ENCODE results near the gene TPRG1L.

GRCh38 chr1:3578906-3579305 lies 45.9 kb upstream of the TPRG1L start:
- TF ChIP-seq CTCF (IDR thresholded peaks at IDR 0.05; ENCODE audit: borderline replicate concordance, extremely low read depth, low read length, poor library complexity, severe bottlenecking), result no peak
- no peak for TF ChIP-seq EZH2 (IDR thresholded peaks at IDR 0.05; ENCODE audit: borderline replicate concordance, low read depth, low read length, severe bottlenecking)

Measured in DND-41 (cell line).